ENCODE data around the gene CDC42SE2.

DNA sequence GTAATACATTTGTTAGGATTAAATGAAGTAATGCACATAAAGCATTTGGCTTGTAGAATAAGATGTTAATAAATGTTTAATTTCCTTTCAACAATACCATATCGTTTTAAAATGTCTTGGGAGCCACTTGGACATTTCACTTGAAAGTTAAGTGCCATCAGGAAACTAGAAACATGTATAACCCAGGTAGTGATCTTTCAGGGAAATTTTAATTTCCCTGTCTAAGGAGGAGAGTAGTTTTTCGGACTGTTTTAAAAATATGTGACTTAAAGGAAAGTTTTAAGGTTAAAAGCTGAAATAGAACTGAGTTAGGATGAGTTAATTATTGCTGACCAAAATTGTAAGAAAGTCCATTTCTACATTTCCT is 18.0 kb downstream of the CDC42SE2 start:
- TF ChIP-seq, protein P1, sequence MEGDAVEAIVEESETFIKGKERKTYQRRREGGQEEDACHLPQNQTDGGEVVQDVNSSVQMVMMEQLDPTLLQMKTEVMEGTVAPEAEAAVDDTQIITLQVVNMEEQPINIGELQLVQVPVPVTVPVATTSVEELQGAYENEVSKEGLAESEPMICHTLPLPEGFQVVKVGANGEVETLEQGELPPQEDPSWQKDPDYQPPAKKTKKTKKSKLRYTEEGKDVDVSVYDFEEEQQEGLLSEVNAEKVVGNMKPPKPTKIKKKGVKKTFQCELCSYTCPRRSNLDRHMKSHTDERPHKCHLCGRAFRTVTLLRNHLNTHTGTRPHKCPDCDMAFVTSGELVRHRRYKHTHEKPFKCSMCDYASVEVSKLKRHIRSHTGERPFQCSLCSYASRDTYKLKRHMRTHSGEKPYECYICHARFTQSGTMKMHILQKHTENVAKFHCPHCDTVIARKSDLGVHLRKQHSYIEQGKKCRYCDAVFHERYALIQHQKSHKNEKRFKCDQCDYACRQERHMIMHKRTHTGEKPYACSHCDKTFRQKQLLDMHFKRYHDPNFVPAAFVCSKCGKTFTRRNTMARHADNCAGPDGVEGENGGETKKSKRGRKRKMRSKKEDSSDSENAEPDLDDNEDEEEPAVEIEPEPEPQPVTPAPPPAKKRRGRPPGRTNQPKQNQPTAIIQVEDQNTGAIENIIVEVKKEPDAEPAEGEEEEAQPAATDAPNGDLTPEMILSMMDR (IDR thresholded peaks at IDR 0.05; ENCODE audit: insufficient read depth, low read length, poor library complexity, severe bottlenecking) = no peak
- no peak for TF ChIP-seq EZH2phosphoT487 (conservative IDR thresholded peaks at IDR 0.05; ENCODE audit: low read length)
